ENCODE measurements around the gene DHRS13. TPM values are rescaled to one million over a fixed set of nuclear protein-coding genes. Genes with fewer than 3 reads are reported as not detected.

DHRS13 gene
- total RNA-seq, 2 donors from 2014 or later, result 8.7 to 22.8 TPM

DNA sequence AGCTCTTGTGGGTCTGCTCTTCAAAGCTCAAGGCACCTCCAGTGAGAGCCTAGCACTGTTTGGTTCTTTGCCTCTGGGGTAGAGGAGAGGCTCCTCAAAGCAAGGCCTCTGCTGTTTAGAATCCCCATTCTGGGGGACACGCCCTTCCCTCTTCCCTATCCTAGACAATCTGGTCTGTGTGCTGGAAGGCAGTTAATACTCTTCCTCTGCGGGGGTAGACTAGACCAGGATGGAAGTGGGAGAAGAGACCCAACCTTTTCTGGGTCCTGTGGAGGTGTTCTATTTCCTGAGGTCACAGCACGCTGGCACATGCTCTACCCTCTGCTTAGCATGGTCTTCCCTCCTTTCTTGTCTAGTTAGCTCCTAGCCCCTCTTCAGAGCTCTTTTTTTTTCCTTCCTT is 40.3 kb downstream of the DHRS13 start:
- H3K9ac ChIP-seq (ENCODE audit: low read depth in 2 of 2, low read length in 2 of 2), result no peak overlapping the region
- intact Hi-C loops (cut with DNase I), result no loop called here
- no peaks in the 10 kb centered on the region for H3K27me3 ChIP-seq
- H3K9me3 ChIP-seq, result no peaks in the 10 kb centered on the region
- H3K4me1 ChIP-seq, result no peaks in the 10 kb centered on the region
- H3K4me3 ChIP-seq, result no peak overlapping the region
- H3K27ac ChIP-seq, result no peak overlapping the region
- peaks cover 6% of the 10 kb centered on the region for H3K36me3 ChIP-seq
- TF ChIP-seq, protein P1, sequence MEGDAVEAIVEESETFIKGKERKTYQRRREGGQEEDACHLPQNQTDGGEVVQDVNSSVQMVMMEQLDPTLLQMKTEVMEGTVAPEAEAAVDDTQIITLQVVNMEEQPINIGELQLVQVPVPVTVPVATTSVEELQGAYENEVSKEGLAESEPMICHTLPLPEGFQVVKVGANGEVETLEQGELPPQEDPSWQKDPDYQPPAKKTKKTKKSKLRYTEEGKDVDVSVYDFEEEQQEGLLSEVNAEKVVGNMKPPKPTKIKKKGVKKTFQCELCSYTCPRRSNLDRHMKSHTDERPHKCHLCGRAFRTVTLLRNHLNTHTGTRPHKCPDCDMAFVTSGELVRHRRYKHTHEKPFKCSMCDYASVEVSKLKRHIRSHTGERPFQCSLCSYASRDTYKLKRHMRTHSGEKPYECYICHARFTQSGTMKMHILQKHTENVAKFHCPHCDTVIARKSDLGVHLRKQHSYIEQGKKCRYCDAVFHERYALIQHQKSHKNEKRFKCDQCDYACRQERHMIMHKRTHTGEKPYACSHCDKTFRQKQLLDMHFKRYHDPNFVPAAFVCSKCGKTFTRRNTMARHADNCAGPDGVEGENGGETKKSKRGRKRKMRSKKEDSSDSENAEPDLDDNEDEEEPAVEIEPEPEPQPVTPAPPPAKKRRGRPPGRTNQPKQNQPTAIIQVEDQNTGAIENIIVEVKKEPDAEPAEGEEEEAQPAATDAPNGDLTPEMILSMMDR (IDR thresholded peaks at IDR 0.05), result no peak
- no peak for DNase-seq

DNA sequence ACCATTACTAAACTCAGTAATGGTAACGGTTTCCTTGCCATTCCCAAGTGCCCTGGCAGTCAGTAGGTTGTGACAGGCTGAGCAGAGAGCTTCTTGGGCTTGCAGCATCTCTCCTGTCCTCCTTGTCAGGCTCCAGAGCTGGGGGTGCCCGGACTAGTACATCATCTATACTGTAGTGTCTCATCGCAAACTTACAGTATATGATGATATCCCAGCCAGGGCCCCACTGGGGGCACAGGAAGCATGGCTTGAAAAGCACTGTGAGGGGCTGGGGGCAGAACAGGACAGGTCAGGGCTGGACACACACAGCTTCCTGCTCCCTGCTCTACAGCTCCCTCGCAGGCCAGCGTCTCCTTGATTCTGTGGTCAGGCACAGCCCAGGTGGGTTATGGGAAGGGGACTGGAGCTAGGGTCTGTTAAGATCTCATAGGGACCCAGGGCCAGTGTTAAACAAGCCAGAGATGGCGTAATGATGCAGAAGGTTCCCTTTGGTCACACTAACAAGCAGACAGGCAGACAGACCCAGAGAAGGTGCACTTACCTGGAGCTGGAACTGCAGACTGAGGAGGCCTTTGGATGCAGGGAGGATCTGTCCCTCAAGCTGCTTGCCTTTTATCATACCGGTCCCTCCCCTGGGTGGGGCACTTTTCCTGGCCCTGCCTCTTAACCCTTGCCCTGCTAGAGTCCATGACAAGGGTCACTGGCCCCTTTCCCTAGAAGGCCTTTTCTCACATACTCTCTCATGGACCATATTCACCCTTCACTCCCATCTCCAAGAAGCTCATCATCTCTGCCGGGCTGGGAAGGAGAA is 41.3 kb downstream of the DHRS13 start:
- Histone ChIP-seq H3K4me1 (no peaks in the 10 kb centered on the region), H3K36me3 (peaks cover 6% of the 10 kb centered on the region), H3K27me3 (no peaks in the 10 kb centered on the region), H3K9me3 (no peaks in the 10 kb centered on the region), H3K4me3 (peak overlapping the region; percentile 7), H3K9ac (ENCODE audit: low read depth in 2 of 2, low read length in 2 of 2) (no peak overlapping the region), H3K27ac (no peak overlapping the region)
- TF ChIP-seq, protein P1 (IDR thresholded peaks at IDR 0.05), result no peak
- DNase-seq, result peak; percentile 59
- intact Hi-C loops (cut with DNase I), result no loop called here

DNA sequence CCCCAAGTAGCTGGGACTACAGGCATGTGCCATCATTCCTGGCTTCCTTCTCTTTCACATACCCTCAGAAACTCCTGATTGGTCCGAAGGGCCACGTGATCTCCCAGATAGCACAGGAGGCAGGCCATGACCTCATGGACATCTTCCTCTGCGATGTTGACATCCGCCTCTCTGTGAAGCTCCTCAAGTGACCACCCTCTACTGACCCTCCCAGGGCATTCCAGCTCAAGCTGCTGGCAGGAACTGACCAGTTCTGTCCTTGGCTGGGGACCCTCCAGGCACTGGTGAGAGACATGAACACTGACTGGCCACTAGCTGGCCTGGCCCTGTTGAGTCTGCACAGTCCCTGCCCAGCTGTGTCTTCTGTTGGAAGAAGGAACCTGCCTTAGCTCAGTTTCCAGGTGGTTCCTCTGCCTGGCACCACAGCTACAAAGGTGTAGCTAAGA is 42.5 kb downstream of the DHRS13 start:
- Histone ChIP-seq H3K27me3 (no peaks in the 10 kb centered on the region), H3K4me1 (peaks cover 3% of the 10 kb centered on the region), H3K27ac (no peak overlapping the region), H3K4me3 (no peak overlapping the region), H3K9ac (ENCODE audit: low read depth in 2 of 2, low read length in 2 of 2) (no peak overlapping the region), H3K36me3 (peaks cover 6% of the 10 kb centered on the region), H3K9me3 (no peaks in the 10 kb centered on the region)
- intact Hi-C loops (cut with DNase I), result no loop called here
- DNase-seq, result no peak
- TF ChIP-seq, protein P1 (IDR thresholded peaks at IDR 0.05), result no peak

DNA sequence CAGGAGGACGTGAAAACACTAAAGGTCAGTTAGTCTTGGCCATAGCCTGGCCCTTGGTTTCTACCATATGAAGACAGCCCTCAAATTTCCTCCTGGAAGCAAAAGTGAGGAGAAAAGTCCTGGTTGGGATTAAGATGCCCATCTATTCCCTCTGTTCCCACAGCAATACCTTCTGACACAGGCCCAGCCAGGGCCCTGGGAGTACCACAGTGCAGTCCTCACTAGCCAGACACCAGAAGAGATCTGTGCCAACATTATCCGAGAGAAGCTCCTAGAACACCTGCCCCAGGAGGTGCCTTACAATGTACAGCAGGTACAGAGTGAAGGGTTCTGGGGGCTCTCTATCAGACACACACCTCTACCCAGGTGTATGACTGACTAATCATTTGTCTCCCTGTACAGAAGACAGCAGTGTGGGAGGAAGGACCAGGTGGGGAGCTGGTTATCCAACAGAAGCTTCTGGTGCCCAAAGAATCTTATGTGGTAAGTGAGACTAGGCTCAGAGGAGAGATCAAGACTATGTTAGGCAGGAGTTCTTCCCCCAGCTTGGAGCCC is 44.0 kb downstream of the DHRS13 start:
- H3K4me1 ChIP-seq, result peaks cover 5% of the 10 kb centered on the region
- DNase-seq, result no peak

More for the DNA sequence above, 44.0 kb downstream of the DHRS13 start:
- Histone ChIP-seq H3K9ac (ENCODE audit: low read depth in 2 of 2, low read length in 2 of 2) (no peak overlapping the region), H3K36me3 (peaks cover 6% of the 10 kb centered on the region), H3K9me3 (no peaks in the 10 kb centered on the region), H3K27me3 (no peaks in the 10 kb centered on the region), H3K27ac (no peak overlapping the region), H3K4me3 (no peak overlapping the region)
- TF ChIP-seq, protein P1 (IDR thresholded peaks at IDR 0.05), result no peak
- intact Hi-C loops (cut with DNase I), result loop anchor here (10.0 kb wide), 1 partner anchor 56 kb away; no protein-coding TSS in a partner anchor
